PC-3 (cell line): ENCODE data around the gene HHAT. TPM values are rescaled to one million over a fixed set of nuclear protein-coding genes. Genes with fewer than 3 reads are reported as not detected.

Source experiments
- ATAC-seq: fragments of 200-7000 bp; cut with Tn5 transposase; 2 replicates; pipeline ENCODE4 v1.9.1; 2020; ENCODE audit warnings: mild to moderate bottlenecking, moderate library complexity
- BruUV-seq: library from RNA; stranded (reverse); fragments of 400-500 nt; replicated peaks from 2 replicates; lab custom pipeline; 2021; lab: Mats Ljungman, UMichigan
- CTCF ChIA-PET: fragments of 300-600 bp; sonication (Branson Sonifier 250); formaldehyde crosslinking; loops from one replicate; lab custom pipeline; 2022; ENCODE audit warnings: antibody characterized with exemption; lab: Charles Lee
- POLR2A ChIA-PET: fragments of 300-600 bp; sonication (Branson Sonifier 250); formaldehyde crosslinking; loops from one replicate; lab custom pipeline; 2022; ENCODE audit warnings: antibody characterized with exemption; ENCODE audit not compliant: unreplicated experiment; lab: Charles Lee
- DNase-seq: peaks from one replicate; pipeline ENCODE4 v3.0.0-alpha.2; 2015
- H2AFZ ChIP-seq: fragments of 300-600 bp; sonication (generic); 2 replicates; pipeline ENCODE4 v1.6.0; 2016; ENCODE audit warnings: antibody characterized with exemption, low read length
- H3F3A ChIP-seq: fragments of 300-600 bp; sonication (generic); one replicate; pipeline ENCODE4 v1.6.0; 2017; ENCODE audit warnings: antibody characterized with exemption, low read length, control low read depth, mild to moderate bottlenecking; ENCODE audit not compliant: unreplicated experiment
- H3K27ac ChIP-seq: fragments of 300-600 bp; sonication (generic); 2 replicates; pipeline ENCODE4 v1.5.1; 2016; ENCODE audit warnings: mild to moderate bottlenecking, low read length
- H3K27me3 ChIP-seq: fragments of 300-600 bp; sonication (generic); 2 replicates; pipeline ENCODE4 v1.6.1; 2016; ENCODE audit warnings: low read length, mixed read lengths
- H3K36me3 ChIP-seq: fragments of 300-600 bp; sonication (generic); 2 replicates; pipeline ENCODE4 v1.6.1; 2016; ENCODE audit warnings: low read depth, mixed run types, low read length, mixed read lengths
- H3K4me1 ChIP-seq: fragments of 300-600 bp; sonication (generic); 2 replicates; pipeline ENCODE4 v1.5.1; 2016; ENCODE audit warnings: low read length; ENCODE audit not compliant: insufficient read depth
- H3K4me2 ChIP-seq: fragments of 300-600 bp; sonication (generic); 2 replicates; pipeline ENCODE4 v1.6.0; 2016; ENCODE audit warnings: low read length
- H3K4me3 ChIP-seq: fragments of 300-600 bp; sonication (generic); 2 replicates; pipeline ENCODE4 v1.5.1; 2016; ENCODE audit warnings: mild to moderate bottlenecking, low read length, mixed read lengths
- H3K79me2 ChIP-seq: fragments of 300-600 bp; sonication (generic); 2 replicates; pipeline ENCODE4 v1.6.1; 2017; ENCODE audit warnings: low read length, mixed read lengths
- H3K9ac ChIP-seq: fragments of 300-600 bp; sonication (generic); 2 replicates; pipeline ENCODE4 v1.6.0; 2016; ENCODE audit warnings: mild to moderate bottlenecking, low read length
- H3K9me2 ChIP-seq: fragments of 300-600 bp; sonication (generic); replicated peaks from 2 replicates; pipeline ENCODE4 v1.6.1; 2016; ENCODE audit warnings: mixed run types, low read length, mixed read lengths
- H3K9me3 ChIP-seq: fragments of 300-600 bp; sonication (generic); 2 replicates; pipeline ENCODE4 v1.6.1; 2016; ENCODE audit warnings: low read length, mixed read lengths
- H4K20me1 ChIP-seq: fragments of 300-600 bp; sonication (generic); 2 replicates; pipeline ENCODE4 v1.6.1; 2016; ENCODE audit warnings: low read length, mixed read lengths
- CTCF ChIP-seq: fragments of 300-600 bp; sonication (generic); conservative IDR thresholded peaks from 2 replicates; pipeline ENCODE4 v1.5.1; 2017; ENCODE audit warnings: antibody characterized with exemption, low read depth, mild to moderate bottlenecking, low read length
- EZH2 ChIP-seq: fragments of 300-600 bp; sonication (generic); IDR thresholded peaks from one replicate; pipeline ENCODE4 v1.6.1; 2017; ENCODE audit warnings: antibody characterized with exemption, mild to moderate bottlenecking, low read length; ENCODE audit not compliant: unreplicated experiment
- EZH2phosphoT487 ChIP-seq: fragments of 300-600 bp; sonication (generic); IDR thresholded peaks from 2 replicates; pipeline ENCODE4 v1.6.1; 2018; ENCODE audit warnings: mild to moderate bottlenecking, antibody characterized with exemption, low read length, borderline replicate concordance
- intact Hi-C: fragments of 100-400 bp; cut with micrococcal nuclease; formaldehyde crosslinking; loops from 2 replicates; pipeline ENCODE4 v1.9.0; 2023
- total RNA-seq: library from RNA; depleted of rRNA; stranded (reverse); fragments of >200 nt; gene quantifications from 2 replicates; pipeline ENCODE4 v1.2.3, GENCODE V29; 2014

The HHAT gene
- total RNA-seq, 1 experiment from 2014 or later: 3.4 TPM

DNA sequence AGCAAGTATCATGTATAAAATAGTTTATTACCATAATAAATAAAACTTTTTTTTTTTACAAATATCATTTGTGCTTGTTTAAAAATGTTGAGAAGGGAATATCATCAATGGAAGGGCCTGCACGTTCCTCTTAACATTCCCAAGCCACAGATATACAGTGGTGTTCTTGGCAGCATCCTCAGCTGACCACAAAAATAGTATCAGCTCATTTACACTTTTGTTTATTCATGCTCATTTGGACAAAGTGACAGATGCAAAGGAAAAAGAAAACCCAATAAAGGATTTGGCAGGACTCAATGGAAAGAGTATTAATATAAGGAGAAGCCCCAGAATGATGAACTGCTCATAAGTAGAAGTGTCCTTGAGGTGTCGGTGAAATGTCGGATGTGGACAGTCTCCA, 349.6 kb downstream of the HHAT start:
- CTCF ChIA-PET: no interaction called here
- Histone ChIP-seq H3K79me2 (no peaks in the 10 kb centered on the region), H3K27me3 (peaks cover 9% of the 10 kb centered on the region; the same call in 1 of the 2 replicates), H3K4me2 (no peak overlapping the region), H3K36me3 (no peaks in the 10 kb centered on the region), H3K9me3 (no peaks in the 10 kb centered on the region), H3K4me1 (no peaks in the 10 kb centered on the region), H2AFZ (no peak overlapping the region), H4K20me1 (no peaks in the 10 kb centered on the region), H3F3A (no peaks in the 10 kb centered on the region), H3K9ac (no peak overlapping the region), H3K27ac (no peak overlapping the region), H3K4me3 (no peak overlapping the region), H3K9me2 (no peaks in the 10 kb centered on the region)
- TF ChIP-seq CTCF (no peak), EZH2 (no peak), EZH2phosphoT487 (no peak)
- DNase-seq: no peak
- no peak for ATAC-seq
- BruUV-seq: no TSS peak
- intact Hi-C loops: no loop called here
- POLR2A ChIA-PET: no interaction called here

DNA sequence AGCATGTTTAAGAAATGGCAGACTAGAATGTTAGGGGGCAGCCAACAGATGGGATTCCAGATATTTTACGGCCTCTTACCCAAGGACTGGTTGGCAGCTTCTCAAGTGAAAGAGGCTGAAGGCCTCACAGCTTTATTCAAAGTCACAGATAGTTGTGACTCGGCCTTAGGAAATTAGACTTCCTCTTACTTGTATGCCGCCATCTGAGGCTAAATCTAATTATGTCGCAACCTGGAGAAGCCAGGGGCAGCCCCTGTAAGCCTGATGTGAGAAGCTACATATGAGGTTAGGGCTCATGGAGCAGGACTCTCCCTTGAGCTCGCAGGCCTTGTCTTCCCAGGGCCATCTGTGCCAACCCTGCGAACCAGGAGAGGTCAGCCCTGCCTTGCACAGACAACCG, 352.5 kb downstream of the HHAT start:
- Histone ChIP-seq H2AFZ (no peak overlapping the region), H3K79me2 (no peaks in the 10 kb centered on the region), H3K9ac (no peak overlapping the region), H3K9me3 (no peaks in the 10 kb centered on the region), H3K9me2 (no peaks in the 10 kb centered on the region), H3K4me3 (no peak overlapping the region), H3K36me3 (no peaks in the 10 kb centered on the region), H3K27me3 (peaks cover 12% of the 10 kb centered on the region; the same call in 1 of the 2 replicates), H3K27ac (no peak overlapping the region), H3F3A (no peaks in the 10 kb centered on the region), H3K4me2 (no peak overlapping the region), H4K20me1 (no peaks in the 10 kb centered on the region), H3K4me1 (no peaks in the 10 kb centered on the region)
- no peak for TF ChIP-seq EZH2phosphoT487
- TF ChIP-seq EZH2: no peak
- POLR2A ChIA-PET: no interaction called here
- intact Hi-C loops: no loop called here
- ATAC-seq: no peak
- CTCF ChIA-PET: no interaction called here
- no peak for DNase-seq
- BruUV-seq: no TSS peak

DNA sequence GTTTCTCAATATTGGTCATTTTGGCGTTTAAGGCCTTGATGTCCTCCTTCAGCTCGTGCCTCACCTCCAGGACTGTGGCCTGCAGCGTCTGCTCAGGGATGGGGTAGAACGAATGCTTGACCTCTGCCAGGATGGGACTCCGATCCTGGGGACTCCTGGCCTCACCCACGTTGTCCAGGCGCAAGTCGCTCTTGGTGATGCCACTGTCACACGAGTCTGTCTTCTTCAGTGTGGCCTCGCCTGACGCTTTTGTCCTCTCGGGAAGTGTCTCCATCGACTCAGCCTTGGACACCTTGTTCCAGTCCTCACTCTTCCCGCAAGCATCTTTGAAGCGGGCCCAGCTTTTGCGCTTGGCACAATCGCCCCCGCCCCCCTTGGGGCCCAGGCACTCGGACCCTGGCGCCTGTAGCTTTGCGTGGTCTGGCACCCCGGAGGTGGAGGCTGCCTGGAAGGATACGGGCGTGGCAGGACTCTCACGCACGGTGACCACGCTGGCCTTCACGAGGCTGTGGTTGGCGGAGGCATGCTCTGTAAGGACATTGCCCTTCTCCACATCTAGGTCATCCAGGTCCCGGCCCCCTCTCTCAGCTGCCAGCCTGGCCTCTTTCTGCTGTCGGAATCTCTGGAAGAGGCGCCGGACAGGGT, 354.8 kb downstream of the HHAT start:
- no peaks in the 10 kb centered on the region for H3K36me3 ChIP-seq
- BruUV-seq: no TSS peak
- ChIA-PET POLR2A (interaction anchor here (0.7 kb wide), 1 partner anchor 171 kb away, joined by 4 read pairs; no protein-coding TSS in a partner anchor), CTCF (no interaction called here)
- no peak overlapping the region for H3K9ac ChIP-seq
- H3K4me1 ChIP-seq: no peaks in the 10 kb centered on the region
- H2AFZ ChIP-seq: no peak overlapping the region
- intact Hi-C loops: no loop called here
- H3K27me3 ChIP-seq: peaks cover 11% of the 10 kb centered on the region; the same call in 1 of the 2 replicates
- DNase-seq (no peak), ATAC-seq (no peak)
- no peaks in the 10 kb centered on the region for H3K9me3 ChIP-seq
- H3F3A ChIP-seq: no peaks in the 10 kb centered on the region
- H3K79me2 ChIP-seq: no peaks in the 10 kb centered on the region
- TF ChIP-seq EZH2phosphoT487 (no peak), CTCF (no peak), EZH2 (no peak)
- no peaks in the 10 kb centered on the region for H4K20me1 ChIP-seq
- H3K4me3 ChIP-seq: no peak overlapping the region
- H3K9me2 ChIP-seq: no peaks in the 10 kb centered on the region
- H3K4me2 ChIP-seq: no peak overlapping the region
- no peak overlapping the region for H3K27ac ChIP-seq
